ENCODE data around the gene C11orf52. TPM values are rescaled to one million over a fixed set of nuclear protein-coding genes. Genes with fewer than 3 reads are reported as not detected.

Gene C11orf52
- total and polyA plus RNA-seq, 2 of the 13 experiments (the other 11 are each of a cell fraction or from before 2014, with no cell fraction given) = 7.4 to 11.0 TPM

DNA sequence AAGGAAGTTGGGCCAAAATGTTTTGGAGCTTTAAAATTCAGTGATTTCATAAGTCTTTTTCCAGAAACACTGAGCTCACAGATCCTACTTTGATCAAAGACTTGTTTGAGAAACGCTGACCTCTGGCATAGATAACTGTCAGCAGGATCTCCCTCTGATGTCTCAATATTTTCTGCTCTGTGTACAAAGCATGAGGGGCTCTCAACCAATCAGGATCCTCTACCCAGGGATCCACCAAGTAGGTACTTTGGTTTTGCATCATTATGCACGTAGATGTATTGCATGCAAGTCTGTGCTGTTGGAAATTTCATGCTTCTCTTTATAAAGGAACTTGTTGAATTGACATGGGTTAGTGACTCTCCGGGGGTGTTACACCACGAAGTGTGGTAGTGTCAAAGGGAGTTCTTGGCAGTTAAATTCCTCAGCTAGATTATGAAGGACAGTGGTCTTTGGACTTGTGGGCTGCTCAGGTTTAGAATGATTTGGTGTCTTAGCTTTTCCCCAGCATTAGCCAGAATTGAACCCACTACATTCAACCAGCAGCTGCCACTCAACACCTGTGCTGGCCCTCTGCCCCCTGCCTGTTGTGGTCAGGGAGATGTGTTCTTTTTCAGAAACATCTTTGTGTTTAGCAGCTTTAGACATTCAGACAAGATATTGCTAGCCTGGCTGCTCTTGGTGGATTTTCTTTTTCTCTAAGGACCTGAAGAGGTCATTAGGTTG, 16.8 kb downstream of the C11orf52 start (continued):
- TF ChIP-seq ZNF567 (CRISPR knock-in tag; IDR thresholded peaks at IDR 0.05; ENCODE audit: borderline replicate concordance) = no peak
- no peak for TF ChIP-seq ZNF253 (CRISPR knock-in tag; IDR thresholded peaks at IDR 0.05; ENCODE audit: borderline replicate concordance)
- 0 out of 2 replicates have a peak, but pooled peaks have one; percentile 53 for TF ChIP-seq NCOR1 (IDR thresholded peaks at IDR 0.05; ENCODE audit: borderline replicate concordance, low read length)
- TF ChIP-seq FOXC1 (CRISPR knock-in tag; IDR thresholded peaks at IDR 0.05; ENCODE audit: borderline replicate concordance) = no peak
- TF ChIP-seq RBAK (CRISPR knock-in tag; IDR thresholded peaks at IDR 0.05) = no peak
- TF ChIP-seq ZNF136 (CRISPR knock-in tag; IDR thresholded peaks at IDR 0.05; ENCODE audit: low read depth) = no peak
- TF ChIP-seq, protein P1, sequence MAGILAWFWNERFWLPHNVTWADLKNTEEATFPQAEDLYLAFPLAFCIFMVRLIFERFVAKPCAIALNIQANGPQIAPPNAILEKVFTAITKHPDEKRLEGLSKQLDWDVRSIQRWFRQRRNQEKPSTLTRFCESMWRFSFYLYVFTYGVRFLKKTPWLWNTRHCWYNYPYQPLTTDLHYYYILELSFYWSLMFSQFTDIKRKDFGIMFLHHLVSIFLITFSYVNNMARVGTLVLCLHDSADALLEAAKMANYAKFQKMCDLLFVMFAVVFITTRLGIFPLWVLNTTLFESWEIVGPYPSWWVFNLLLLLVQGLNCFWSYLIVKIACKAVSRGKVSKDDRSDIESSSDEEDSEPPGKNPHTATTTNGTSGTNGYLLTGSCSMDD (CRISPR knock-in tag; IDR thresholded peaks at IDR 0.05) = no peak
- TF ChIP-seq ZNF337 (CRISPR knock-in tag; IDR thresholded peaks at IDR 0.05; ENCODE audit: borderline replicate concordance, low read depth) = no peak
- no peak for TF ChIP-seq ZNF326 (CRISPR knock-in tag; IDR thresholded peaks at IDR 0.05; ENCODE audit: borderline replicate concordance)
- no peak for TF ChIP-seq ZNF703 (CRISPR knock-in tag; IDR thresholded peaks at IDR 0.05; ENCODE audit: borderline replicate concordance)
- TF ChIP-seq, protein P2, sequence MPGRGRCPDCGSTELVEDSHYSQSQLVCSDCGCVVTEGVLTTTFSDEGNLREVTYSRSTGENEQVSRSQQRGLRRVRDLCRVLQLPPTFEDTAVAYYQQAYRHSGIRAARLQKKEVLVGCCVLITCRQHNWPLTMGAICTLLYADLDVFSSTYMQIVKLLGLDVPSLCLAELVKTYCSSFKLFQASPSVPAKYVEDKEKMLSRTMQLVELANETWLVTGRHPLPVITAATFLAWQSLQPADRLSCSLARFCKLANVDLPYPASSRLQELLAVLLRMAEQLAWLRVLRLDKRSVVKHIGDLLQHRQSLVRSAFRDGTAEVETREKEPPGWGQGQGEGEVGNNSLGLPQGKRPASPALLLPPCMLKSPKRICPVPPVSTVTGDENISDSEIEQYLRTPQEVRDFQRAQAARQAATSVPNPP (CRISPR knock-in tag; IDR thresholded peaks at IDR 0.05) = no peak
- TF ChIP-seq, protein P3, sequence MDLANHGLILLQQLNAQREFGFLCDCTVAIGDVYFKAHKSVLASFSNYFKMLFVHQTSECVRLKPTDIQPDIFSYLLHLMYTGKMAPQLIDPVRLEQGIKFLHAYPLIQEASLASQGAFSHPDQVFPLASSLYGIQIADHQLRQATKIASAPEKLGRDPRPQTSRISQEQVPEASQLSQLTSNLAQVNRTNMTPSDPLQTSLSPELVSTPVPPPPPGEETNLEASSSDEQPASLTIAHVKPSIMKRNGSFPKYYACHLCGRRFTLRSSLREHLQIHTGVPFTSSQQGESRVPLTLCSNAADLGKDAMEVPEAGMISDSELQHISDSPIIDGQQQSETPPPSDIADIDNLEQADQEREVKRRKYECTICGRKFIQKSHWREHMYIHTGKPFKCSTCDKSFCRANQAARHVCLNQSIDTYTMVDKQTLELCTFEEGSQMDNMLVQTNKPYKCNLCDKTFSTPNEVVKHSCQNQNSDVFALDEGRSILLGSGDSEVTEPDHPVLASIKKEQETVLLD (CRISPR knock-in tag; IDR thresholded peaks at IDR 0.05; ENCODE audit: low read depth) = no peak
- TF ChIP-seq TBX3 (IDR thresholded peaks at IDR 0.05; ENCODE audit: borderline replicate concordance) = no peak
- TF ChIP-seq, protein P4, sequence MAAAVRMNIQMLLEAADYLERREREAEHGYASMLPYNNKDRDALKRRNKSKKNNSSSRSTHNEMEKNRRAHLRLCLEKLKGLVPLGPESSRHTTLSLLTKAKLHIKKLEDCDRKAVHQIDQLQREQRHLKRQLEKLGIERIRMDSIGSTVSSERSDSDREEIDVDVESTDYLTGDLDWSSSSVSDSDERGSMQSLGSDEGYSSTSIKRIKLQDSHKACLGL (CRISPR knock-in tag; IDR thresholded peaks at IDR 0.05) = no peak
- TF ChIP-seq, protein P5, sequence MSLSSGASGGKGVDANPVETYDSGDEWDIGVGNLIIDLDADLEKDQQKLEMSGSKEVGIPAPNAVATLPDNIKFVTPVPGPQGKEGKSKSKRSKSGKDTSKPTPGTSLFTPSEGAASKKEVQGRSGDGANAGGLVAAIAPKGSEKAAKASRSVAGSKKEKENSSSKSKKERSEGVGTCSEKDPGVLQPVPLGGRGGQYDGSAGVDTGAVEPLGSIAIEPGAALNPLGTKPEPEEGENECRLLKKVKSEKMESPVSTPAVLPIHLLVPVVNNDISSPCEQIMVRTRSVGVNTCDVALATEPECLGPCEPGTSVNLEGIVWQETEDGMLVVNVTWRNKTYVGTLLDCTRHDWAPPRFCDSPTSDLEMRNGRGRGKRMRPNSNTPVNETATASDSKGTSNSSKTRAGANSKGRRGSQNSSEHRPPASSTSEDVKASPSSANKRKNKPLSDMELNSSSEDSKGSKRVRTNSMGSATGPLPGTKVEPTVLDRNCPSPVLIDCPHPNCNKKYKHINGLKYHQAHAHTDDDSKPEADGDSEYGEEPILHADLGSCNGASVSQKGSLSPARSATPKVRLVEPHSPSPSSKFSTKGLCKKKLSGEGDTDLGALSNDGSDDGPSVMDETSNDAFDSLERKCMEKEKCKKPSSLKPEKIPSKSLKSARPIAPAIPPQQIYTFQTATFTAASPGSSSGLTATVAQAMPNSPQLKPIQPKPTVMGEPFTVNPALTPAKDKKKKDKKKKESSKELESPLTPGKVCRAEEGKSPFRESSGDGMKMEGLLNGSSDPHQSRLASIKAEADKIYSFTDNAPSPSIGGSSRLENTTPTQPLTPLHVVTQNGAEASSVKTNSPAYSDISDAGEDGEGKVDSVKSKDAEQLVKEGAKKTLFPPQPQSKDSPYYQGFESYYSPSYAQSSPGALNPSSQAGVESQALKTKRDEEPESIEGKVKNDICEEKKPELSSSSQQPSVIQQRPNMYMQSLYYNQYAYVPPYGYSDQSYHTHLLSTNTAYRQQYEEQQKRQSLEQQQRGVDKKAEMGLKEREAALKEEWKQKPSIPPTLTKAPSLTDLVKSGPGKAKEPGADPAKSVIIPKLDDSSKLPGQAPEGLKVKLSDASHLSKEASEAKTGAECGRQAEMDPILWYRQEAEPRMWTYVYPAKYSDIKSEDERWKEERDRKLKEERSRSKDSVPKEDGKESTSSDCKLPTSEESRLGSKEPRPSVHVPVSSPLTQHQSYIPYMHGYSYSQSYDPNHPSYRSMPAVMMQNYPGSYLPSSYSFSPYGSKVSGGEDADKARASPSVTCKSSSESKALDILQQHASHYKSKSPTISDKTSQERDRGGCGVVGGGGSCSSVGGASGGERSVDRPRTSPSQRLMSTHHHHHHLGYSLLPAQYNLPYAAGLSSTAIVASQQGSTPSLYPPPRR (CRISPR knock-in tag; IDR thresholded peaks at IDR 0.05; ENCODE audit: borderline replicate concordance) = no peak
- TF ChIP-seq FOXA3 (CRISPR knock-in tag; IDR thresholded peaks at IDR 0.05) = peak; percentile 86
- TF ChIP-seq, protein P6, sequence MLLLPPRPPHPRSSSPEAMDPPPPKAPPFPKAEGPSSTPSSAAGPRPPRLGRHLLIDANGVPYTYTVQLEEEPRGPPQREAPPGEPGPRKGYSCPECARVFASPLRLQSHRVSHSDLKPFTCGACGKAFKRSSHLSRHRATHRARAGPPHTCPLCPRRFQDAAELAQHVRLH (CRISPR knock-in tag; IDR thresholded peaks at IDR 0.05; ENCODE audit: borderline replicate concordance, low read depth) = no peak
- no peak for TF ChIP-seq RARG (CRISPR knock-in tag; IDR thresholded peaks at IDR 0.05; ENCODE audit: low read depth)
- no peak for TF ChIP-seq ZNF7 (CRISPR knock-in tag; IDR thresholded peaks at IDR 0.05)
- TF ChIP-seq ZNF598 (CRISPR knock-in tag; IDR thresholded peaks at IDR 0.05; ENCODE audit: borderline replicate concordance) = no peak
